K562 (cell line): ENCODE measurements around the gene MACROD2. TPM values are rescaled to one million over a fixed set of nuclear protein-coding genes. Genes with fewer than 3 reads are reported as not detected.

Experiments used
- ARID4B ChIP-seq: sonication (generic); formaldehyde crosslinking; IDR thresholded peaks from 2 replicates; pipeline ENCODE4 v1.8.0; 2022; ENCODE audit warnings: mild to moderate bottlenecking, missing genetic modification reagents
- DEAF1 ChIP-seq: fragments of 450-650 bp; formaldehyde crosslinking; IDR thresholded peaks from 2 replicates; pipeline ENCODE4 v1.4.0; 2020; ENCODE audit warnings: mild to moderate bottlenecking, moderate library complexity
- FOXM1 ChIP-seq, 2 experiments: fragments of 450-650 bp in 1 of 2; sonication (generic) in 1 of 2; formaldehyde crosslinking in 1 of 2; IDR thresholded peaks; 2 replicates each; pipeline versions ENCODE4 v1.6.1 to v1.9.0; 2017 to 2022; ENCODE audit warnings: low read depth in 2 of 2, mild to moderate bottlenecking in 2 of 2, missing genetic modification reagents in 1 of 2, moderate library complexity in 1 of 2
- KDM2B ChIP-seq: fragments of 250-450 bp; sonication (Bioruptor Pico); IDR thresholded peaks from 2 replicates; pipeline ENCODE4 v1.8.0; 2021; ENCODE audit warnings: mild to moderate bottlenecking, moderate library complexity
- NCOA6 ChIP-seq: fragments of 450-650 bp; IDR thresholded peaks from 2 replicates; pipeline ENCODE4 v1.6.1; 2017; ENCODE audit warnings: mild to moderate bottlenecking
- POLR2AphosphoS2 ChIP-seq: IDR thresholded peaks from 2 replicates; pipeline ENCODE4 v1.6.1; 2012; ENCODE audit warnings: low read length, improper control_type of control experiment
- SMARCB1 ChIP-seq: IDR thresholded peaks from 2 replicates; pipeline ENCODE4 v1.6.1; 2011; ENCODE audit warnings: improper control_type of control experiment, low read depth; ENCODE audit not compliant: insufficient read length
- SUPT5H ChIP-seq: fragments of 450-650 bp; IDR thresholded peaks from 2 replicates; pipeline ENCODE4 v1.6.1; 2016
- TFE3 ChIP-seq: fragments of 450-650 bp; formaldehyde crosslinking; IDR thresholded peaks from 2 replicates; pipeline ENCODE4 v1.4.0; 2020; ENCODE audit warnings: mild to moderate bottlenecking, mixed read lengths
- XRCC5 ChIP-seq: fragments of 200-400 bp; formaldehyde crosslinking; IDR thresholded peaks from 2 replicates; pipeline ENCODE4 v1.6.1; 2017; ENCODE audit warnings: low read depth, mild to moderate bottlenecking, low read length
- ZNF695 ChIP-seq: fragments of 450-650 bp; formaldehyde crosslinking; IDR thresholded peaks from 2 replicates; pipeline ENCODE4 v1.4.0; 2020; ENCODE audit warnings: mild to moderate bottlenecking, moderate library complexity
- ZZZ3 ChIP-seq: fragments of 450-650 bp; IDR thresholded peaks from 2 replicates; pipeline ENCODE4 v1.6.1; 2016; ENCODE audit warnings: antibody characterized with exemption, mild to moderate bottlenecking, moderate library complexity
- polyA plus RNA-seq, 8 experiments: library from polyadenylated mRNA; depleted of rRNA in 4 of 8; stranded (reverse) in 5 of 8; unstranded in 3 of 8; fragments of >200 nt; fragmentation: Nextera tagmentation in 2 of 8; fragmentation: Illumina TruSeq in 1 of 8; extraction: Ambion mirVana in 2 of 8; extraction: Trizol in 1 of 8; gene quantifications; 2 replicates each; pipeline versions ENCODE4 v1.2.1 to v1.2.3, GENCODE V29; 2011 to 2014; ENCODE audit warnings: inconsistent platforms in 1 of 8, missing spikeins in 1 of 8
- total RNA-seq, 7 experiments: library from RNA; depleted of rRNA in 6 of 7; stranded (reverse); fragments of >200 nt in 6 of 7; fragmentation: Illumina TruSeq in 2 of 7; extraction: Trizol in 2 of 7; gene quantifications; 2 replicates each; pipeline versions ENCODE4 v1.2.1 to v1.2.3, GENCODE V29; 2011 to 2021; ENCODE audit warnings: low replicate concordance in 1 of 7

MACROD2 gene
- total and polyA plus RNA-seq, 9 of the 15 experiments (the other 6 are each of a cell fraction or from before 2014, with no cell fraction given), result not detected

GRCh38 chr20:15767586-15767985 lies 1772.3 kb downstream of the MACROD2 start (continued):
- no peak for TF ChIP-seq ZZZ3
- no peak for TF ChIP-seq XRCC5
- no peak for TF ChIP-seq SUPT5H
- no peak for TF ChIP-seq SMARCB1
- no peak for TF ChIP-seq NCOA6
- no peak for TF ChIP-seq ZNF695
- TF ChIP-seq KDM2B, result no peak
- TF ChIP-seq DEAF1, result no peak
- TF ChIP-seq POLR2AphosphoS2, result no peak
- no peak for TF ChIP-seq FOXM1 (IDR thresholded peaks at IDR 0.05; ENCODE audit: low read depth)
- TF ChIP-seq FOXM1 (CRISPR knock-in tag; IDR thresholded peaks at IDR 0.05; ENCODE audit: low read depth), result no peak
- no peak for TF ChIP-seq TFE3 (CRISPR knock-in tag)
- TF ChIP-seq ARID4B, result no peak
